Spleen (tissue), 7 donors: ENCODE data around the gene ZNF335.

Source experiments
- POLR2A ChIP-seq, 3 donors: fragments of 450-650 bp; IDR thresholded peaks; one replicate each; pipeline ENCODE4 v1.5.1; 2017; ENCODE audit warnings: antibody characterized with exemption in 3 of 3, mild to moderate bottlenecking in 1 of 3
- TF ChIP-seq, protein P1 (sequence below), 11 experiments: fragments of 200-600 bp in 7 of 11; fragments of 450-650 bp in 4 of 11; sonication (generic) in 4 of 11; IDR thresholded peaks in 8 of 11; conservative IDR thresholded peaks in 3 of 11; 1 replicate in 7 of 11; 2 replicates in 4 of 11; pipeline versions ENCODE4 v1.4.0 to v1.8.0; 2016 to 2021; ENCODE audit warnings: antibody characterized with exemption in 11 of 11, inconsistent platforms in 4 of 11, mild to moderate bottlenecking in 1 of 11
- donor health status: DM: no; HTN: no; CAD: no; lungs with moderate emphysema.
- donor health status: DM: no; HTN: no; CAD: no.
- donor health status: DM: no; HTN: no; CAD: no.

DNA sequence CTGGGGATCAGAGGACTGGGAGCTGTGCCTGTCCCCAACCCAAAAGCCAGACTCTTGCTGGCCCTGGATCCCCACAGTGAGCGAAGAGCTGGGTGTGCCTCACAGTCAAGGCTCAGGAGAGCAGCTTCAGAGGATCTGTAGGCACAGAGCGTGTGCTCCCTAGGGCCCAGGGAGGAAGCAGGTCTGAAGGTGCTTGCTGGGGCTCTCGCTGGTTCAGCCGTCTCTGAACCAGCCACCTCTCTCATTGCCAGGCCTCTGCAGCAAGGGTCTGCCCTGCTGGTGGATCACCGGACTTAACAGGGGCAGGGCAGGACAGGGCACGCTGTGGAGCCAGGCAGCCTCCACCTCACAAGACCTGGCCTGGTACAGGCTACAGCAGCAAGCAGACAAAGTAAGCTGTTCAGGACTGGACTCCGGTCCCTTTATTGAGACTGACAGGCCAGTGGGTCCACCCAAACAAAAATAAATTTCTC is 23.7 kb downstream of the ZNF335 start:
- TF ChIP-seq, protein P1, sequence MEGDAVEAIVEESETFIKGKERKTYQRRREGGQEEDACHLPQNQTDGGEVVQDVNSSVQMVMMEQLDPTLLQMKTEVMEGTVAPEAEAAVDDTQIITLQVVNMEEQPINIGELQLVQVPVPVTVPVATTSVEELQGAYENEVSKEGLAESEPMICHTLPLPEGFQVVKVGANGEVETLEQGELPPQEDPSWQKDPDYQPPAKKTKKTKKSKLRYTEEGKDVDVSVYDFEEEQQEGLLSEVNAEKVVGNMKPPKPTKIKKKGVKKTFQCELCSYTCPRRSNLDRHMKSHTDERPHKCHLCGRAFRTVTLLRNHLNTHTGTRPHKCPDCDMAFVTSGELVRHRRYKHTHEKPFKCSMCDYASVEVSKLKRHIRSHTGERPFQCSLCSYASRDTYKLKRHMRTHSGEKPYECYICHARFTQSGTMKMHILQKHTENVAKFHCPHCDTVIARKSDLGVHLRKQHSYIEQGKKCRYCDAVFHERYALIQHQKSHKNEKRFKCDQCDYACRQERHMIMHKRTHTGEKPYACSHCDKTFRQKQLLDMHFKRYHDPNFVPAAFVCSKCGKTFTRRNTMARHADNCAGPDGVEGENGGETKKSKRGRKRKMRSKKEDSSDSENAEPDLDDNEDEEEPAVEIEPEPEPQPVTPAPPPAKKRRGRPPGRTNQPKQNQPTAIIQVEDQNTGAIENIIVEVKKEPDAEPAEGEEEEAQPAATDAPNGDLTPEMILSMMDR (IDR thresholded peaks at IDR 0.05 in 8 of 11, conservative IDR thresholded peaks at IDR 0.05 in 3 of 11) = no peak
- TF ChIP-seq POLR2A (IDR thresholded peaks at IDR 0.05) = no peak
